Breast epithelium (tissue), 4 donors: ENCODE measurements around the gene DUS2. TPM values are rescaled to one million over a fixed set of nuclear protein-coding genes. Genes with fewer than 3 reads are reported as not detected.

Experiments used
- DNase-seq, 2 donors: peaks; one replicate each; pipeline ENCODE4 v3.0.0-alpha.2; 2019; ENCODE audit warnings: low spot score in 2 of 2
- H3K27ac ChIP-seq, 2 donors: fragments of 200-600 bp; sonication (generic) in 1 of 2; one replicate each; pipeline ENCODE4 v1.5.1; 2016 to 2019; ENCODE audit warnings: mild to moderate bottlenecking in 1 of 2
- H3K27me3 ChIP-seq, 2 donors: fragments of 200-600 bp; sonication (generic) in 1 of 2; one replicate each; pipeline versions ENCODE4 v1.5.1 to v1.6.0; 2017 to 2019; ENCODE audit warnings: control low read depth in 1 of 2, mild to moderate bottlenecking in 1 of 2
- H3K36me3 ChIP-seq: fragments of 200-600 bp; one replicate; pipeline ENCODE4 v1.5.1; 2019
- H3K4me1 ChIP-seq, 2 donors: fragments of 200-600 bp; sonication (generic); one replicate each; pipeline ENCODE4 v1.5.1; 2016 to 2019; ENCODE audit warnings: control low read depth in 1 of 2
- H3K4me3 ChIP-seq, 3 donors: fragments of 200-600 bp; sonication (generic); 1 replicate in 2 of 3; 2 replicates in 1 of 3; pipeline ENCODE4 v1.5.1; 2016 to 2019; ENCODE audit warnings: mild to moderate bottlenecking in 3 of 3, moderate library complexity in 2 of 3
- H3K9me3 ChIP-seq, 2 donors: fragments of 200-600 bp; sonication (generic) in 1 of 2; one replicate each; pipeline ENCODE4 v1.5.1; 2016 to 2019; ENCODE audit warnings: control low read depth in 1 of 2
- CTCF ChIP-seq, 3 donors: fragments of 450-650 bp; IDR thresholded peaks; one replicate each; pipeline ENCODE4 v1.5.1; 2016 to 2017; ENCODE audit warnings: antibody characterized with exemption in 3 of 3, mild to moderate bottlenecking in 3 of 3, moderate library complexity in 3 of 3
- POLR2A ChIP-seq: fragments of 450-650 bp; IDR thresholded peaks from one replicate; pipeline ENCODE4 v1.6.1; 2016; ENCODE audit warnings: antibody characterized with exemption, mild to moderate bottlenecking, moderate library complexity
- POLR2AphosphoS5 ChIP-seq, 3 donors: sonication (generic); formaldehyde crosslinking; IDR thresholded peaks; one replicate each; pipeline ENCODE4 v1.6.1; 2017; ENCODE audit warnings: antibody characterized with exemption in 3 of 3
- intact Hi-C: fragments of 100-400 bp; cut with DNase I; formaldehyde crosslinking; loops from one replicate; pipeline ENCODE4 v1.15.1; 2023; ENCODE audit warnings: low total_unique reads
- total RNA-seq, 3 donors: library from RNA; depleted of rRNA; stranded (reverse); fragments of >200 nt; gene quantifications; one replicate each; pipeline ENCODE4 v1.1.0, GENCODE V29; 2016

Gene DUS2
- total RNA-seq, 3 donors from 2014 or later = 6.9 to 10.5 (median 7.7) TPM

GRCh38 chr16:67977469-67978227, 45.4 kb upstream of the DUS2 start:
- Histone ChIP-seq H3K4me3 (no peak overlapping the region), H3K4me1 (no peaks in the 10 kb centered on the region), H3K27ac (no peak overlapping the region), H3K9me3 (no peaks in the 10 kb centered on the region), H3K27me3 (no peaks in the 10 kb centered on the region), H3K36me3 (no peaks in the 10 kb centered on the region)
- TF ChIP-seq CTCF (IDR thresholded peaks at IDR 0.05) (no peak), POLR2AphosphoS5 (IDR thresholded peaks at IDR 0.05) (no peak), POLR2A (no peak)
- DNase-seq = no peak
- intact Hi-C loops = loop anchor here (5.0 kb wide), 1 partner anchor 60 kb away; no protein-coding TSS in a partner anchor

GRCh38 chr16:67979955-67980678, 43.0 kb upstream of the DUS2 start, which contains the start of gene DPEP3:
Gene DPEP3, minus strand, starts transcription at chr16:67980499. Its CDS starts 119 bp downstream, at chr16:67980380.
- H3K36me3 ChIP-seq = no peaks in the 10 kb centered on the region
- no peak within 1 kb of the TSS for H3K4me3 ChIP-seq
- intact Hi-C loops = loop anchor here (5.0 kb wide), 1 partner anchor 57 kb away; no protein-coding TSS in a partner anchor
- DNase-seq = no peak
- no peaks in the 10 kb centered on the region for H3K27me3 ChIP-seq
- H3K27ac ChIP-seq = no peak within 1 kb of the TSS
- TF ChIP-seq POLR2A = no peak
- no peaks in the 10 kb centered on the region for H3K9me3 ChIP-seq
- H3K4me1 ChIP-seq = no peaks in the 10 kb centered on the region

- Histone ChIP-seq H3K27me3 (no peaks in the 10 kb centered on the region), H3K36me3 (no peaks in the 10 kb centered on the region), H3K9me3 (no peaks in the 10 kb centered on the region), H3K4me1 (no peaks in the 10 kb centered on the region), H3K4me3 (peak overlapping the region in 1 of 3 donors; percentile 41), H3K27ac (no peak overlapping the region)
- DNase-seq = no peak
- intact Hi-C loops = no loop called here
- no peak for TF ChIP-seq CTCF (IDR thresholded peaks at IDR 0.05)
- TF ChIP-seq POLR2AphosphoS5 (IDR thresholded peaks at IDR 0.05) = no peak
- TF ChIP-seq POLR2A = no peak
Measured at GRCh38 chr16:67982011-67982696, 40.9 kb upstream of the DUS2 start.

- no peak for DNase-seq
- Histone ChIP-seq H3K27me3 (no peaks in the 10 kb centered on the region), H3K4me1 (no peaks in the 10 kb centered on the region), H3K36me3 (no peaks in the 10 kb centered on the region), H3K9me3 (no peaks in the 10 kb centered on the region), H3K4me3 (no peak overlapping the region), H3K27ac (peak overlapping the region in 1 of 2 donors; percentile 48)
- intact Hi-C loops = loop anchor here (5.0 kb wide), 1 partner anchor 95 kb away; the partner anchor contains the start of gene PSKH1
- no peak for TF ChIP-seq POLR2AphosphoS5 (IDR thresholded peaks at IDR 0.05)
- no peak for TF ChIP-seq POLR2A
- TF ChIP-seq CTCF (IDR thresholded peaks at IDR 0.05) = no peak
Measured at GRCh38 chr16:67986949-67987348, 36.1 kb upstream of the DUS2 start.

- Histone ChIP-seq H3K27ac (peak overlapping the region in 1 of 2 donors; percentile 48), H3K36me3 (no peaks in the 10 kb centered on the region), H3K4me3 (no peak overlapping the region), H3K27me3 (no peaks in the 10 kb centered on the region), H3K9me3 (no peaks in the 10 kb centered on the region), H3K4me1 (no peaks in the 10 kb centered on the region)
- intact Hi-C loops = loop anchor here (5.0 kb wide), 1 partner anchor 95 kb away; the partner anchor contains the start of gene PSKH1
- no peak for TF ChIP-seq POLR2A
- TF ChIP-seq POLR2AphosphoS5 (IDR thresholded peaks at IDR 0.05) = no peak
- no peak for TF ChIP-seq CTCF (IDR thresholded peaks at IDR 0.05)
- DNase-seq = no peak
Measured at GRCh38 chr16:67987460-67988160, 35.5 kb upstream of the DUS2 start.
